ENCODE measurements around the gene RGS7BP.

- TF ChIP-seq, protein P1, sequence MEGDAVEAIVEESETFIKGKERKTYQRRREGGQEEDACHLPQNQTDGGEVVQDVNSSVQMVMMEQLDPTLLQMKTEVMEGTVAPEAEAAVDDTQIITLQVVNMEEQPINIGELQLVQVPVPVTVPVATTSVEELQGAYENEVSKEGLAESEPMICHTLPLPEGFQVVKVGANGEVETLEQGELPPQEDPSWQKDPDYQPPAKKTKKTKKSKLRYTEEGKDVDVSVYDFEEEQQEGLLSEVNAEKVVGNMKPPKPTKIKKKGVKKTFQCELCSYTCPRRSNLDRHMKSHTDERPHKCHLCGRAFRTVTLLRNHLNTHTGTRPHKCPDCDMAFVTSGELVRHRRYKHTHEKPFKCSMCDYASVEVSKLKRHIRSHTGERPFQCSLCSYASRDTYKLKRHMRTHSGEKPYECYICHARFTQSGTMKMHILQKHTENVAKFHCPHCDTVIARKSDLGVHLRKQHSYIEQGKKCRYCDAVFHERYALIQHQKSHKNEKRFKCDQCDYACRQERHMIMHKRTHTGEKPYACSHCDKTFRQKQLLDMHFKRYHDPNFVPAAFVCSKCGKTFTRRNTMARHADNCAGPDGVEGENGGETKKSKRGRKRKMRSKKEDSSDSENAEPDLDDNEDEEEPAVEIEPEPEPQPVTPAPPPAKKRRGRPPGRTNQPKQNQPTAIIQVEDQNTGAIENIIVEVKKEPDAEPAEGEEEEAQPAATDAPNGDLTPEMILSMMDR (IDR thresholded peaks at IDR 0.05), result peak; percentile 47
- TF ChIP-seq EZH2phosphoT487 (IDR thresholded peaks at IDR 0.05), result no peak
- peak; percentile 48 for TF ChIP-seq EZH2 (IDR thresholded peaks at IDR 0.05)
These were observed 900 bp downstream of the RGS7BP start for GRCh38 chr5:64506567-64507263.
